Psoas muscle (tissue), 8 donors: ENCODE measurements around the gene COX7A2. TPM values are rescaled to one million over a fixed set of nuclear protein-coding genes. Genes with fewer than 3 reads are reported as not detected.
A peak's percentile ranks its signal among the peaks of the same experiment; 100 is the strongest.

Experiments used
- ATAC-seq, 4 donors: fragments of 200-7000 bp; cut with Tn5 transposase; one replicate each; pipeline ENCODE4 v1.9.1; 2020; ENCODE audit warnings: moderate library complexity in 3 of 4, mild to moderate bottlenecking in 2 of 4
- DNase-seq, 2 donors: peaks; one replicate each; pipeline ENCODE4 v3.0.0-alpha.2; 2020
- H3K27ac ChIP-seq: fragments of 200-600 bp; one replicate; pipeline ENCODE4 v1.8.0; 2022
- H3K27me3 ChIP-seq, 3 donors: fragments of 200-600 bp in 1 of 3; one replicate each; pipeline versions ENCODE4 v1.6.1 to v1.8.0; 2013 to 2022; ENCODE audit warnings: low read length in 2 of 3, mild to moderate bottlenecking in 2 of 3, moderate library complexity in 1 of 3; ENCODE audit not compliant: insufficient read depth in 3 of 3
- H3K36me3 ChIP-seq, 2 donors: fragments of 200-600 bp in 1 of 2; one replicate each; pipeline versions ENCODE4 v1.6.1 to v1.8.0; 2013 to 2022; ENCODE audit warnings: low read depth in 1 of 2, mild to moderate bottlenecking in 1 of 2, moderate library complexity in 1 of 2; ENCODE audit not compliant: insufficient read depth in 1 of 2
- H3K4me1 ChIP-seq: fragments of 200-600 bp; one replicate; pipeline ENCODE4 v1.8.0; 2022
- H3K4me3 ChIP-seq: fragments of 200-600 bp; one replicate; pipeline ENCODE4 v1.8.0; 2022; ENCODE audit warnings: mild to moderate bottlenecking
- H3K9me3 ChIP-seq: fragments of 200-600 bp; one replicate; pipeline ENCODE4 v1.8.0; 2022
- WGBS, 3 donors: extraction: QIAGEN DNeasy Blood & Tissue Kit; methylation state at CpG; one replicate each; pipeline versions ENCODE4 v1.1.6 to v1.1.7; 2013; 5-methylcytosine and 5-hydroxymethylcytosine counted together
- intact Hi-C, 2 donors: fragments of 100-400 bp; cut with DNase I; formaldehyde crosslinking; loops; one replicate each; pipeline versions ENCODE4 v1.11.0 to v1.14.2; 2022
- polyA plus RNA-seq, 3 donors: library from polyadenylated mRNA; stranded (reverse); fragments of 200-250 nt; gene quantifications; one replicate each; pipeline ENCODE4 v1.2.3, GENCODE V29; 2013
- total RNA-seq, 4 donors: library from RNA; stranded (reverse); fragmentation: NEBNext Ultra II Directional in 2 of 4; extraction: Animal tissue kit (Norgen Biotek cat#: 25700) in 2 of 4; gene quantifications; one replicate each; pipeline versions ENCODE4 v1.2.1 to v1.2.4, GENCODE V29; 2021 to 2023
- TF ChIP-seq, protein P1 (sequence below): fragments of 200-600 bp; IDR thresholded peaks from one replicate; pipeline ENCODE4 v1.8.0; 2022; ENCODE audit warnings: antibody characterized with exemption
- donor health status: healthy with polysubstance abuse.
- donor health status: DM: no; HTN: no; CAD: no; lungs with moderate emphysema.
- donor health status: Bipolar disorder and iron deficiency.
- donor health status: healthy.
- donor health status: DM: yes; HTN: yes; CAD: no.
- donor health status: DM: no; HTN: no; CAD: no.
- donor health status: DM: no; HTN: no; CAD: no.
- donor health status: DM: yes; HTN: yes; CAD: no.

The COX7A2 gene
- total and polyA plus RNA-seq, 7 donors: 224 to 466 (median 366) TPM

DNA sequence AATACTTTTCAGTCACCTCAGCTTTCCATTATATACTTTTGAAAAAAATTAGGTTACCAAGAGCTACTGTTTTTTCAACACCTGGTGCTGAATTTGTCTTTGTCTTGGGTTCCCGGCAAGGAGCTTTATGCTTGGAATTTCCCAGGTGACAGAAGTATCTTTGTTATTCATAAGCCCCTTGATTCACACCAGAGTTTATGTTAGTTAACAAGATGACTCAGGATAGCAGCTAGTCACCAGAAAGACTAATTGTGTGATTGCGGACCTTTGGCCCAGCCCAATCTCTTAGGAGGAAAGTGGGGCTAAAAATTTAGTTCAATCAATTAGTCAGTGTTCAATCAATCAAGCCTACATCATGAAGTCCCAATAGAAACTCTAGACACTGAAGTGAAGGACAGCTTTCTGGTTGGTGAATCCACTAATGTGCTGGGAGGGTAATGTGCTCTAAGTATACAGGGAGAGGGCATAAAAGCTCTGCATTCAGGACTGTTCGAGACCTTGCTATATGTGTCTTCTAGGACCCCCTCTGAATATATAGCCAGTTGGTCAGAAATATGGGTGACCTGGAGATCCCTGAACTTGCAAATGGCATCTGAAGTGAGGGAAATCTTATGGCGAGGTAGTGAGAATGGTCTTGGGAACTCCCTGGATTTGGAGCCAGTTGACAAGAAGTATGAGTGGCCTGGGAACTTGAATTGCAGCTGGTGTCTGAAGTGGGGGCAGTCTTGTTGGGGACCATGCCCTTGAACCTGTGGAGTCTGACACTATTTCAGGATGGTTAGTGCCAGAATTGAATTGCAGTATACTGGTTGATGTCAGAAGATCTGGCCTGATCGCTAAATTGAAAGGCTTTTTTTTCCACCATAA is 24.8 kb upstream of the COX7A2 start:
- Histone ChIP-seq H3K4me3 (no peak overlapping the region), H3K27ac (peak overlapping the region; percentile 42), H3K36me3 (peaks cover 3 to 36% of the 10 kb centered on the region in 2 donors), H3K4me1 (peaks cover 28% of the 10 kb centered on the region), H3K27me3 (no peaks in the 10 kb centered on the region), H3K9me3 (no peaks in the 10 kb centered on the region)
- DNase-seq: no peak
- TF ChIP-seq, protein P1, sequence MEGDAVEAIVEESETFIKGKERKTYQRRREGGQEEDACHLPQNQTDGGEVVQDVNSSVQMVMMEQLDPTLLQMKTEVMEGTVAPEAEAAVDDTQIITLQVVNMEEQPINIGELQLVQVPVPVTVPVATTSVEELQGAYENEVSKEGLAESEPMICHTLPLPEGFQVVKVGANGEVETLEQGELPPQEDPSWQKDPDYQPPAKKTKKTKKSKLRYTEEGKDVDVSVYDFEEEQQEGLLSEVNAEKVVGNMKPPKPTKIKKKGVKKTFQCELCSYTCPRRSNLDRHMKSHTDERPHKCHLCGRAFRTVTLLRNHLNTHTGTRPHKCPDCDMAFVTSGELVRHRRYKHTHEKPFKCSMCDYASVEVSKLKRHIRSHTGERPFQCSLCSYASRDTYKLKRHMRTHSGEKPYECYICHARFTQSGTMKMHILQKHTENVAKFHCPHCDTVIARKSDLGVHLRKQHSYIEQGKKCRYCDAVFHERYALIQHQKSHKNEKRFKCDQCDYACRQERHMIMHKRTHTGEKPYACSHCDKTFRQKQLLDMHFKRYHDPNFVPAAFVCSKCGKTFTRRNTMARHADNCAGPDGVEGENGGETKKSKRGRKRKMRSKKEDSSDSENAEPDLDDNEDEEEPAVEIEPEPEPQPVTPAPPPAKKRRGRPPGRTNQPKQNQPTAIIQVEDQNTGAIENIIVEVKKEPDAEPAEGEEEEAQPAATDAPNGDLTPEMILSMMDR: no peak
- WGBS, 3 donors: 72 to 78% (median 73%) methylated on average over 5 of the region's 5 CpGs
- intact Hi-C loops: loop anchor here (2.0 to 5.0 kb wide), 2 partner anchors 254 to 258 kb away; no protein-coding TSS in a partner anchor
- peak in 2 of 4 donors; percentile 20 to 23 for ATAC-seq

DNA sequence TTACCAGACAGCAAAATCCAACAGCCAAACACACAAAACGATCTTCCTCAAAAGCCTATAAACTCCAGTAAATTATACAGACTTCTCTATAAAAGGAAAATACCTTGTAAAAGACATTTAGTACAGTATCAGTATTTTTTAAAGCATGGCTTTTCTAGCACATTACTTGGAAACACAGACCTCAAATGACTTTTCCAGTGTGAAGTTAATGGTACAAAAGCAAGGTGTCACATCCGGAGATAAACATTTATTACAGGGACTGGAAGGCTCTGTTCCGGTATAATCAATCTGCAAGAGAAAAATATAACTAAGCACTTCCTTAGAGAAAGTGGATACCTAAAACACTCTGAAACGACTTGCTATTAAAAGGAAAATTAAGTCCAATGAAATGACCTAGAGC is 23.9 kb upstream of the COX7A2 start:
- WGBS, 3 donors: 23 to 35% (median 24%) methylated on average over 4 of the region's 4 CpGs
- ATAC-seq (peak in 1 of 4 donors; percentile 49), DNase-seq (no peak)
- H3K9me3 ChIP-seq: no peaks in the 10 kb centered on the region
- H3K27me3 ChIP-seq: no peaks in the 10 kb centered on the region
- no peak overlapping the region for H3K4me3 ChIP-seq
- TF ChIP-seq, protein P1: no peak
- H3K4me1 ChIP-seq: peaks cover 20% of the 10 kb centered on the region
- H3K36me3 ChIP-seq: peaks cover 0 to 38% of the 10 kb centered on the region in 2 donors
- intact Hi-C loops: loop anchor here in 1 of 2 donors (5.0 kb wide), 1 partner anchor 255 kb away; no protein-coding TSS in a partner anchor
- peak overlapping the region; percentile 42 for H3K27ac ChIP-seq

- peak; percentile 50 to 86 (median 79) for ATAC-seq
- peaks cover 0 to 32% of the 10 kb centered on the region in 2 donors for H3K36me3 ChIP-seq
Observed at GRCh38 chr6:75266716-75267291, 23.2 kb upstream of the COX7A2 start.

DNA sequence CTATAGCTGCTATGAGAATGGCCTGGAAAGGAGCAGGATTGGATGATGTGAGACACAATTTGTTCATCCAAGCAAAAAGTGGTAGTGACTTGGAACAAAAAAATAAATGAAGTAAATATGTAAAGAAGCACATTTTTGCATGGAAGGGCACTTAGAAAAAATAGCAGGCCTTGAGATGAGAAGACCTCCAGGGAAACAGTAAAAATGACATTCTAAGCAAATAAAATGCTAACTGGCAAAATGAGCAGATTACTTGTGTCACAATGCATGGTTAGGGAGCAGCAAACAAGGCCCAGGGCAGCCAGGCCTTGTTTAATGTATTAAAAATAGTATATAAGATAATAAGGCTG is 19.8 kb upstream of the COX7A2 start:
- Histone ChIP-seq H3K36me3 (peaks cover 0 to 60% of the 10 kb centered on the region in 2 donors), H3K27me3 (no peaks in the 10 kb centered on the region), H3K4me3 (no peak overlapping the region), H3K4me1 (peaks cover 13% of the 10 kb centered on the region), H3K9me3 (no peaks in the 10 kb centered on the region), H3K27ac (no peak overlapping the region)
- DNase-seq: no peak
- ATAC-seq: no peak
- TF ChIP-seq, protein P1: no peak
- intact Hi-C loops: no loop called here

More at GRCh38 chr6:75266716-75267291, 23.2 kb upstream of the COX7A2 start:
- WGBS, 3 donors: 45 to 49% (median 46%) methylated on average over 2 of the region's 2 CpGs
- DNase-seq: no peak
- intact Hi-C loops: loop anchor here in 1 of 2 donors (5.0 kb wide), 1 partner anchor 255 kb away; no protein-coding TSS in a partner anchor
- Histone ChIP-seq H3K9me3 (no peaks in the 10 kb centered on the region), H3K4me3 (no peak overlapping the region), H3K27ac (no peak overlapping the region), H3K27me3 (no peaks in the 10 kb centered on the region), H3K4me1 (peaks cover 17% of the 10 kb centered on the region)
- TF ChIP-seq, protein P1: peak; percentile 87
